Body of pancreas (tissue), 4 donors: ENCODE results near the gene TRPM3. TPM values are rescaled to one million over a fixed set of nuclear protein-coding genes. Genes with fewer than 3 reads are reported as not detected.

ENCODE experiments used
- ATAC-seq: fragments of 150-250 bp; one replicate; pipeline ENCODE4 v1.9.1; 2016
- DNase-seq, 4 donors: peaks; one replicate each; pipeline ENCODE4 v3.0.0-alpha.2; 2019
- H3K27ac ChIP-seq, 4 donors: fragments of 200-600 bp; sonication (generic); 1 replicate in 3 of 4; 2 replicates in 1 of 4; pipeline versions ENCODE4 v1.5.1 to v1.6.1; 2016 to 2019; ENCODE audit warnings: mild to moderate bottlenecking in 1 of 4, mixed read lengths in 1 of 4, moderate library complexity in 1 of 4
- H3K27me3 ChIP-seq, 2 donors: fragments of 200-600 bp; sonication (generic); one replicate each; pipeline ENCODE4 v1.6.0; 2016; ENCODE audit warnings: mild to moderate bottlenecking in 1 of 2
- H3K36me3 ChIP-seq, 2 donors: fragments of 200-600 bp; sonication (generic); replicated peaks in 1 of 2; 2 replicates each; pipeline ENCODE4 v1.5.1; 2016; ENCODE audit warnings: low read depth in 2 of 2; ENCODE audit not compliant: insufficient read depth in 1 of 2
- H3K4me1 ChIP-seq: fragments of 200-600 bp; sonication (generic); one replicate; pipeline ENCODE4 v1.6.0; 2016
- H3K4me3 ChIP-seq, 2 donors: fragments of 200-600 bp; sonication (generic); 1 replicate in 1 of 2; 2 replicates in 1 of 2; pipeline ENCODE4 v1.5.1; 2016 to 2019
- H3K9me3 ChIP-seq, 3 donors: fragments of 200-600 bp; sonication (generic); 1 replicate in 2 of 3; 2 replicates in 1 of 3; pipeline ENCODE4 v1.5.1; 2016
- POLR2A ChIP-seq, 3 donors: fragments of 450-650 bp; IDR thresholded peaks; one replicate each; pipeline ENCODE4 v1.6.1; 2016; ENCODE audit warnings: antibody characterized with exemption in 3 of 3, mild to moderate bottlenecking in 2 of 3
- WGBS, 2 donors: methylation state at CpG; one replicate each; pipeline ENCODE4 v1.1.5; 2017; 5-methylcytosine and 5-hydroxymethylcytosine counted together
- intact Hi-C: fragments of 100-400 bp; cut with DNase I; formaldehyde crosslinking; loops from one replicate; pipeline ENCODE4 v1.15.1; 2023
- total RNA-seq, 2 donors: library from RNA; depleted of rRNA; stranded (reverse); fragments of >200 nt; gene quantifications; one replicate each; pipeline ENCODE4 v1.1.0, GENCODE V29; 2016
- TF ChIP-seq, protein P1 (sequence below), 7 experiments: fragments of 450-650 bp in 4 of 7; fragments of 200-600 bp in 3 of 7; sonication (generic) in 3 of 7; IDR thresholded peaks; one replicate each; pipeline ENCODE4 v1.5.1; 2016 to 2019; ENCODE audit warnings: antibody characterized with exemption in 7 of 7

Gene TRPM3
- total RNA-seq, 2 donors from 2014 or later, result 0.78 to 1.3 TPM

DNA sequence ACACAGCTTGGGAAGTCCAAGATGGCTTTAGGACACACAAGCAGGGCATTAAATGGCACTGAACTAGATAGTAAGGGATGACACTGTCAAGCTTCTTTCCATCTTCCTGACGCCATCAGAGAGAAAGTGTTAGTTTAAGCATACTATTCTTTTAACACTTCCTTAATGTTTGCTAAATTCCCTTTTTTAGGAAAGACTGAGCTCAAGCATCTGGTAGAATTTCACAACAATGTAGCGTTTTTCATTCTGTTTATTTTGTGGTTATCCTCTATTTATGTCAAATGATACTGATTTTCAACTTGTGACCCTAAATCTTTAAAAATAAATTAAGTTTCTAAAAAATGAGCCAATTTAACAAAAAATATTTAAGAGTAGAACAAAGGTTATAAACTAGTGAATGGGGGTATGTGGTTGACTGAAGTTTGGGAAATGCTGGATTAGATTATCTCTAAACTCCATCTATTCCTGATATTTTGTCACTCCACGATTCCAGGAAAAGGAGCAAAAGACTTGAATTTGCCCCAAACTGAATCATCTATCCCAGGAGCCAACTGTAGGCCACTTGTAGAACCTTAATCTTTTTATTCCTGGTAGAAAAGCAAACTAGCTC, 559.5 kb downstream of the TRPM3 start:
- ATAC-seq (peak; percentile 9), DNase-seq (no peak)
- WGBS, 2 donors, result 66 to 75% methylated on average over 3 of the region's 3 CpGs
- no peak for TF ChIP-seq POLR2A (IDR thresholded peaks at IDR 0.05)
- TF ChIP-seq, protein P1, sequence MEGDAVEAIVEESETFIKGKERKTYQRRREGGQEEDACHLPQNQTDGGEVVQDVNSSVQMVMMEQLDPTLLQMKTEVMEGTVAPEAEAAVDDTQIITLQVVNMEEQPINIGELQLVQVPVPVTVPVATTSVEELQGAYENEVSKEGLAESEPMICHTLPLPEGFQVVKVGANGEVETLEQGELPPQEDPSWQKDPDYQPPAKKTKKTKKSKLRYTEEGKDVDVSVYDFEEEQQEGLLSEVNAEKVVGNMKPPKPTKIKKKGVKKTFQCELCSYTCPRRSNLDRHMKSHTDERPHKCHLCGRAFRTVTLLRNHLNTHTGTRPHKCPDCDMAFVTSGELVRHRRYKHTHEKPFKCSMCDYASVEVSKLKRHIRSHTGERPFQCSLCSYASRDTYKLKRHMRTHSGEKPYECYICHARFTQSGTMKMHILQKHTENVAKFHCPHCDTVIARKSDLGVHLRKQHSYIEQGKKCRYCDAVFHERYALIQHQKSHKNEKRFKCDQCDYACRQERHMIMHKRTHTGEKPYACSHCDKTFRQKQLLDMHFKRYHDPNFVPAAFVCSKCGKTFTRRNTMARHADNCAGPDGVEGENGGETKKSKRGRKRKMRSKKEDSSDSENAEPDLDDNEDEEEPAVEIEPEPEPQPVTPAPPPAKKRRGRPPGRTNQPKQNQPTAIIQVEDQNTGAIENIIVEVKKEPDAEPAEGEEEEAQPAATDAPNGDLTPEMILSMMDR (IDR thresholded peaks at IDR 0.05), result no peak
- H3K4me3 ChIP-seq, result no peak overlapping the region
- H3K27ac ChIP-seq, result no peak overlapping the region
- H3K27me3 ChIP-seq, result no peaks in the 10 kb centered on the region
- peaks cover 5% of the 10 kb centered on the region for H3K4me1 ChIP-seq
- intact Hi-C loops, result no loop called here
- no peaks in the 10 kb centered on the region for H3K9me3 ChIP-seq
- H3K36me3 ChIP-seq, result no peaks in the 10 kb centered on the region

DNA sequence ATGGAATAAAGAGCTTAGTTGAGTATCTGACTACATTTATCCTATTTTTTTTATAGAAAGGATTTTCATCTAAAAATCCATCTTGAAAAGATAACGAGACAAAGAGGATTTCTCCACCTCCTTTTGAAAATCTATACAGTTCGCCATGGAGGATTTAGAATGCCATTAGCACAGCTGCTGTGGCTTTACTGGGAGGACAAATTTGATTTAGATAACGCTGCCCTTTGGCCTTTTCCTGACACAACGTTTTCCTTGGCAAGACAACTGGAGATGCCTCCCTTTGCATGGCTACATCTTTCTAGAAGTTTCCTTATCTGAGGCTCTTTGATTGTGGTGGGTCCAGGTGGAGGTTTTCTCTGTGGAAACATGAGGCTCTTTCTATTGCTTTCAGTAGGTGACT, 560.3 kb downstream of the TRPM3 start:
- intact Hi-C loops, result no loop called here

DNA sequence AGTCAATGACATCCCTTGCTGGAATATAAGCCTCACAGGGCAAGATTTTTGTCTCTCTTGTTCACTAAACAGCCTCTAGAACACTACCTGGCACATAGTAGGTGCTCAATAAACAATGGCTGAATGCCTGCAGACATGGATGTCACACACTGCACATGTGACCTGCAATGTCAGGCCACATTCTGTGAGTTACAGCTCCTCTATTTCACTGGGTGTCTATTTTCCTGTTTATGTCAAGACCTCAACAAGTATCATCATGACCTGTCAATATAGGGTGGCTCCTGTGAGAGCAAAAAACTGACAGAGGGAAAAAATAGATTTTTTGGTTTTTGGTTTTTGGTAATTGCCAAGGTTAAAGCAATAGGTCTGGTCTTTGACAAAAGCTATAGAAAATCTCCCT, 562.3 kb downstream of the TRPM3 start:
- H3K27ac ChIP-seq, result no peak overlapping the region
- peaks cover 1% of the 10 kb centered on the region for H3K4me1 ChIP-seq
- no peaks in the 10 kb centered on the region for H3K9me3 ChIP-seq
- TF ChIP-seq POLR2A (IDR thresholded peaks at IDR 0.05), result no peak
- TF ChIP-seq, protein P1 (IDR thresholded peaks at IDR 0.05), result no peak
- ATAC-seq (no peak), DNase-seq (no peak)
- no peak overlapping the region for H3K4me3 ChIP-seq
- H3K36me3 ChIP-seq, result no peaks in the 10 kb centered on the region
- no peaks in the 10 kb centered on the region for H3K27me3 ChIP-seq
- intact Hi-C loops, result no loop called here

More for the DNA sequence above, 560.3 kb downstream of the TRPM3 start:
- Histone ChIP-seq H3K4me3 (no peak overlapping the region), H3K4me1 (no peaks in the 10 kb centered on the region), H3K27me3 (no peaks in the 10 kb centered on the region), H3K9me3 (no peaks in the 10 kb centered on the region), H3K36me3 (no peaks in the 10 kb centered on the region), H3K27ac (no peak overlapping the region)
- ATAC-seq (no peak), DNase-seq (no peak)
- 52 to 65% methylated on average over 4 of the region's 4 CpGs for WGBS, 2 donors
- no peak for TF ChIP-seq POLR2A (IDR thresholded peaks at IDR 0.05)
- TF ChIP-seq, protein P1 (IDR thresholded peaks at IDR 0.05), result no peak

DNA sequence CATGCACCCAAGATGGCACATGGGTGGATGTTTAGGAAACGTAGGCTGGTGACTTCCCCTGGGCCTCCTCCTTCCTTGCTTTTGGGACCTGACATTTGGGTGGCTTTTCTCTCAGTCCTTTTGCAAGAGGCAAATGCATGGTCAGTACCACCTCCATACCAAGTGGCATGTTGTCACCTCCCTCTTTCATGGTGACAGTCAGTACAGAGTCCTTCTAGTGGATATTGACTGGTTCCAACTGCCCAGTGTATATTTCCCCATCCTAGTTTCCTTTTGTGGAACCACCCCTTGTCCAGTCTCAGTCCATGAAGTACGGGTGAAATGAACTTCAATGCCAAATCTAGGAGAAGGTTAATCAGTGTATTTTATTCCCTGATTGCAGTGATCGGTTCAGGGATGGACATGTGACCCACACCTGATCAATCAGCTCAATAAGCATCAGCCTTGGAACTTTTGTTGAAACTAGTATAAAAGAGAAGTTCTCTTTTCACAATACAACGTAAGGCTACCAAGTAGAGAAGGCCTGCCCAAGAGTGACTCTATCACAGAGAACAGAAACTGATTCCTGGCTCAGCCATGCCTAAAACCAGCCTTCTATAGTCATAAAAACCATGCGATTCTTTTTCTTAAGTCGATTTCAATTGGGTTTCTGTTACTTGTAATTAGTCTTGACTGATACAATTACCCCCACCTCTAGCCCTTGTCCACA, 563.6 kb downstream of the TRPM3 start:
- ATAC-seq (no peak), DNase-seq (no peak)
- Histone ChIP-seq H3K27me3 (no peaks in the 10 kb centered on the region), H3K27ac (no peak overlapping the region), H3K9me3 (no peaks in the 10 kb centered on the region), H3K4me1 (peaks cover 6% of the 10 kb centered on the region), H3K4me3 (no peak overlapping the region), H3K36me3 (no peaks in the 10 kb centered on the region)
- intact Hi-C loops, result no loop called here
- WGBS, 2 donors, result 78 to 79% methylated on average over 6 of the region's 6 CpGs
- TF ChIP-seq, protein P1 (IDR thresholded peaks at IDR 0.05), result no peak
- no peak for TF ChIP-seq POLR2A (IDR thresholded peaks at IDR 0.05)

DNA sequence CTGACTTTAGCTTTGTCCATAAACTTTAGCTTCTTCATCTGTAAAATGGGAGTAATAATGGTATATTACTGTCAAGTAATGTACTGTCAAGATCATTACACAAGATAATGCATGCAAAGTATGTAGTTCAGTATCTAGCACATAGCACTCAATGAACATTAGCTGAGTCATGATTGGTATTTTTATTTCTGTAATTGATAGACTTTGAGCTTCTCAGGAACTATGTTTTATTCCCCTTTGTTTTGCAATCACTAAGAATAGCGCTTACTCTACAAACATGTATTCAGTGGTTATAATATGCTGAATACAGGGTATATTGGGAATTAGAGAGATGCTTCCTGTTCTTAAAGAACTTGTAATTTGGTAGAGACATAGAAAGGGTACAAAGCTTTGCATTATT, 564.6 kb downstream of the TRPM3 start:
- no peak for ATAC-seq
- H3K36me3 ChIP-seq, result no peaks in the 10 kb centered on the region
- WGBS, 2 donors, result 92 to 97% methylated on average over 1 of the region's 1 CpG

More for the DNA sequence above, 564.6 kb downstream of the TRPM3 start:
- TF ChIP-seq, protein P1 (IDR thresholded peaks at IDR 0.05), result no peak
- TF ChIP-seq POLR2A (IDR thresholded peaks at IDR 0.05), result no peak
- Histone ChIP-seq H3K4me3 (no peak overlapping the region), H3K27ac (no peak overlapping the region), H3K9me3 (no peaks in the 10 kb centered on the region), H3K4me1 (peaks cover 6% of the 10 kb centered on the region), H3K27me3 (no peaks in the 10 kb centered on the region)
- intact Hi-C loops, result no loop called here
- no peak for DNase-seq
